Lower leg skin (tissue), 3 donors: ENCODE data around the gene RUNX2.

Source experiments
- CTCF ChIP-seq, 3 donors: fragments of 450-650 bp; IDR thresholded peaks; one replicate each; pipeline ENCODE4 v1.5.1; 2016; ENCODE audit warnings: antibody characterized with exemption in 3 of 3, mild to moderate bottlenecking in 3 of 3, moderate library complexity in 2 of 3
- POLR2A ChIP-seq, 2 donors: fragments of 450-650 bp; IDR thresholded peaks; one replicate each; pipeline ENCODE4 v1.6.1; 2016 to 2017; ENCODE audit warnings: antibody characterized with exemption in 2 of 2, mild to moderate bottlenecking in 1 of 2, moderate library complexity in 1 of 2

- TF ChIP-seq CTCF (IDR thresholded peaks at IDR 0.05) (no peak), POLR2A (IDR thresholded peaks at IDR 0.05) (no peak)
Measured at GRCh38 chr6:45631396-45631795, 303.3 kb downstream of the RUNX2 start.
